Measurements from ENCODE around the gene MECR. TPM values are rescaled to one million over a fixed set of nuclear protein-coding genes. Genes with fewer than 3 reads are reported as not detected.
A peak's percentile ranks its signal among the peaks of the same experiment; 100 is the strongest.
"Not testable (repeated sequence)": the region's sequence is repeated elsewhere in the genome, so short reads cannot be mapped to it uniquely, and the experiment has no call there.

MECR gene
- total RNA-seq, 6 donors from 2014 or later, result 16.7 to 30.1 (median 18.5) TPM

DNA sequence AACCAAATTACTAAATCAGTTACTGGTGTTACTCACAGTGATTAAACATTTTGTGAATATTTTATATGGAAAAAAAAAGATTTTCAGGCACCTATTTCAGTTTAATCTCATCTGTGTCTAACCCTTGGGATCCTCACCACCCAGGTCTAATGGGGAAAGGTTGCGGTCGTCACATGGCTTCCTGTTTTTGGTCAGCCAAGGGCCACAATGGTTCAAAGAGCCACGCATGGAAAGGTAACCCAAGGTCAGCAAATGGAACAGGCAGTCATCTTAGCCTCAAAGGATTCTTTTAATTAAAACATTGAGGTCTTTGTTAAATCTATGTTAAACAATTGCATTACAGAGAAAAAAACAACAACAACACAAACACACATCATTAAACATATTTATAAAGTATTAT, 71.0 kb downstream of the MECR start:
- Histone ChIP-seq H3K4me1 (peaks cover 24 to 49% (median 39%) of the 10 kb centered on the region in 4 donors), H3K9me3 (no peaks in the 10 kb centered on the region), H3K4me3 (no peak overlapping the region), H3K27me3 (no peaks in the 10 kb centered on the region), H3K36me3 (peaks cover 0 to 69% (median 34%) of the 10 kb centered on the region in 4 donors), H3K27ac (no peak overlapping the region)
- no peak for DNase-seq
- ATAC-seq (ENCODE audit: low FRiP score in 2 of 2), result no peak
- TF ChIP-seq, protein P1, sequence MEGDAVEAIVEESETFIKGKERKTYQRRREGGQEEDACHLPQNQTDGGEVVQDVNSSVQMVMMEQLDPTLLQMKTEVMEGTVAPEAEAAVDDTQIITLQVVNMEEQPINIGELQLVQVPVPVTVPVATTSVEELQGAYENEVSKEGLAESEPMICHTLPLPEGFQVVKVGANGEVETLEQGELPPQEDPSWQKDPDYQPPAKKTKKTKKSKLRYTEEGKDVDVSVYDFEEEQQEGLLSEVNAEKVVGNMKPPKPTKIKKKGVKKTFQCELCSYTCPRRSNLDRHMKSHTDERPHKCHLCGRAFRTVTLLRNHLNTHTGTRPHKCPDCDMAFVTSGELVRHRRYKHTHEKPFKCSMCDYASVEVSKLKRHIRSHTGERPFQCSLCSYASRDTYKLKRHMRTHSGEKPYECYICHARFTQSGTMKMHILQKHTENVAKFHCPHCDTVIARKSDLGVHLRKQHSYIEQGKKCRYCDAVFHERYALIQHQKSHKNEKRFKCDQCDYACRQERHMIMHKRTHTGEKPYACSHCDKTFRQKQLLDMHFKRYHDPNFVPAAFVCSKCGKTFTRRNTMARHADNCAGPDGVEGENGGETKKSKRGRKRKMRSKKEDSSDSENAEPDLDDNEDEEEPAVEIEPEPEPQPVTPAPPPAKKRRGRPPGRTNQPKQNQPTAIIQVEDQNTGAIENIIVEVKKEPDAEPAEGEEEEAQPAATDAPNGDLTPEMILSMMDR (IDR thresholded peaks at IDR 0.05), result no peak
- TF ChIP-seq POLR2AphosphoS5 (IDR thresholded peaks at IDR 0.05) (no peak), EP300 (IDR thresholded peaks at IDR 0.05) (no peak), POLR2A (IDR thresholded peaks at IDR 0.05) (no peak)
- 51 to 65% methylated on average over 3 of the region's 3 CpGs for WGBS, 2 donors

DNA sequence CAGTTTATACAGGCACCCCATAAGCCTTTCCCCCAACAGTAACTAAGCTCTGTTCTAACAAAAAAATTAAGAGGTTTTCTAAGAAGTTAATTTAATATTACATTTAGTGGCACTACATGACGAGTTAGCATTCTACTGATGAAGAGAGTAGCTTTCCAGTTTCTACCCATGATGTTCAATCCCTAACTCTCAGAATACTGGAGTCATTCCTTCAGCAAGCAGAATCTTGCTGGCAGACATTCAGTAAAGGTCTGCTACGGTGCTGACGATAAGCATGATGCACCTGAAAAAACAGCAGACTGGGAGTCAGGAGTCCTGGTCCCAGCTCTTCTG, 73.5 kb downstream of the MECR start:
- Histone ChIP-seq H3K27ac (peak overlapping the region in 2 of 4 donors; percentile 4 to 68), H3K27me3 (no peaks in the 10 kb centered on the region), H3K9me3 (no peaks in the 10 kb centered on the region), H3K36me3 (peaks cover 22 to 85% (median 57%) of the 10 kb centered on the region in 4 donors), H3K4me3 (no peak overlapping the region), H3K4me1 (peaks cover 16 to 38% (median 34%) of the 10 kb centered on the region in 4 donors)
- TF ChIP-seq, protein P1 (IDR thresholded peaks at IDR 0.05), result no peak
- TF ChIP-seq EP300 (IDR thresholded peaks at IDR 0.05), result no peak
- TF ChIP-seq POLR2A (IDR thresholded peaks at IDR 0.05), result no peak
- TF ChIP-seq POLR2AphosphoS5 (IDR thresholded peaks at IDR 0.05), result no peak
- DNase-seq (no peak), ATAC-seq (ENCODE audit: low FRiP score in 2 of 2) (no peak)
- 86 to 92% methylated on average over 3 of the region's 3 CpGs for WGBS, 2 donors

DNA sequence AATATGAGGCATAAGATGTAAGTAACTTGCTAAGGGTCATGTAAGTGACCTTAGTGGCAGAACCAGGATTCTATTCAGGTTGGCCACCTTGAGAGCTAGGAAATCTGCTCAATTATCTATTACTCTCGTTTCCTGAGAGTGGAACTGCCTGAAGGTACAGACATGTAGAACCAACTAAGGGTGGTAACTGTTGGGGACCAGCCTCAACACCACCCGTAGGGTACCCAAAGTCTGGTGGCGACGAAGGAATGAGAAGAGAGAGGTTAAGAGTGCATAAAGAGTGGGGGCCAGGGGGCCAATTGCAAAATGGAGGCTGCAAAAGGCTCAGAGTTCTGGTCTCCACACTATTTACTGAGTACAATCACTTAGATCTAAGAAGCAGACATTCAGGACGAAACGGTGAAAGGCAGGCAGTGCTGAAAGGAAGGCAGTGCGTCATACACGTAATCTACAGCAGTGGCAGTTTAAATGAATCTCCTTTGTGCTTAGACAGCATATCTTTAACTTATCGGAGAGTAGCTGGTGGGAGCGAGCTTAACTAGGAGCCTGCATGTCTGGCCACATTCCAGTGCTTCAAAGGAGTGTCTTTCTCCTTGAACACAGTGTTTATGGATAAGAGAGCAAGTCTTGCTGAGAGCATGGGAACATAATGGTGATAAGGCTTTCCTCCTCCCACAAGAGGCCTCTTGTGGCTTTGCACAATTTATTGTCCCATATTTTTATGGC, 74.0 kb downstream of the MECR start:
- H3K27ac ChIP-seq, result peak overlapping the region; percentile 18 to 68 (median 49)
- H3K4me3 ChIP-seq, result no peak overlapping the region
- ATAC-seq (ENCODE audit: low FRiP score in 2 of 2) (no peak), DNase-seq (no peak)
- TF ChIP-seq POLR2AphosphoS5 (IDR thresholded peaks at IDR 0.05), result no peak
- TF ChIP-seq EP300 (IDR thresholded peaks at IDR 0.05), result no peak
- TF ChIP-seq POLR2A (IDR thresholded peaks at IDR 0.05), result no peak
- TF ChIP-seq, protein P1 (IDR thresholded peaks at IDR 0.05), result no peak
- H3K9me3 ChIP-seq, result no peaks in the 10 kb centered on the region
- H3K27me3 ChIP-seq, result no peaks in the 10 kb centered on the region
- H3K36me3 ChIP-seq, result peaks cover 27 to 91% (median 62%) of the 10 kb centered on the region in 4 donors
- 54 to 63% methylated on average over 10 of the region's 10 CpGs for WGBS, 2 donors
- peaks cover 10 to 33% (median 29%) of the 10 kb centered on the region in 4 donors for H3K4me1 ChIP-seq

DNA sequence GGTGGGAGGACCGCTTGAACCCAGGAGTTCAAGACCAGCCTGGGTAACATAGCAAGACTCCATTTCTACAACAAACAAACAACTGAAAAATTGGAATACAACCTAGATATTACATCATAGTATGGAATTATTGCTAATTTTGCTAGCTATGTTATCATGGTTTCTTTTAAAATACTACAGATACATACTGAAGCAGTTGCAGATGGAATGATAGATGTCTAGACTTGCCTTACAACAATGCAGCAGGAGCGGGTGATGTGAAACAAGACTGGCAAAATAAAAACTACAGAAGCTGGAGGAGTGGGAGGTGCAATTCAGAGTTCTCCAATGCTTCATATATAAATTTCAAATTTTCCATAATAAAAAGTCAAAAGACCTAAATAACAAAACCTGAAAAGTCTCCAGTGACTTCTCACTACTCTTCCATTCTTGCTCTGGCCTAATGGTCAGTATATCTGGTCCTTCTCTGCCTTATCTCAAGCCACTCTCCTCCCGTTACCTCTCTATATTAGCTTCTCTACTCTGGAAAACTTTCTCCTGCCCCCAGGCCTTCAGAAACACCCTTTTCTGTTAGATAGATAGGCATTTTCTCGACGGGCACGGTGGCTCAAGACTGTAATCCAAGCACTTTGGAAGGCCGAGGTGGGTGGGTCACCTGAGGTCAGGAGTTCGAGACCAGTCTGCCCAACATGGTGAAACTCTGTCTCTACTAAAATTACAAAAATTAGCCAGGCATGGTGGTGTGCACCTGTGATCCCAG, 78.5 kb downstream of the MECR start:
- no peaks in the 10 kb centered on the region for H3K9me3 ChIP-seq
- no peak overlapping the region for H3K27ac ChIP-seq
- WGBS, 2 donors, result 93 to 97% methylated on average over 8 of the region's 8 CpGs
- no peaks in the 10 kb centered on the region for H3K27me3 ChIP-seq
- TF ChIP-seq POLR2A (IDR thresholded peaks at IDR 0.05) (no peak), POLR2AphosphoS5 (IDR thresholded peaks at IDR 0.05) (no peak), EP300 (IDR thresholded peaks at IDR 0.05) (no peak)
- TF ChIP-seq, protein P1 (IDR thresholded peaks at IDR 0.05), result no peak
- ATAC-seq (ENCODE audit: low FRiP score in 2 of 2) (no peak), DNase-seq (no peak)
- H3K4me3 ChIP-seq, result no peak overlapping the region
- peaks cover 55 to 100% (median 87%) of the 10 kb centered on the region in 4 donors for H3K36me3 ChIP-seq
- peaks cover 4 to 14% (median 10%) of the 10 kb centered on the region in 4 donors for H3K4me1 ChIP-seq

DNA sequence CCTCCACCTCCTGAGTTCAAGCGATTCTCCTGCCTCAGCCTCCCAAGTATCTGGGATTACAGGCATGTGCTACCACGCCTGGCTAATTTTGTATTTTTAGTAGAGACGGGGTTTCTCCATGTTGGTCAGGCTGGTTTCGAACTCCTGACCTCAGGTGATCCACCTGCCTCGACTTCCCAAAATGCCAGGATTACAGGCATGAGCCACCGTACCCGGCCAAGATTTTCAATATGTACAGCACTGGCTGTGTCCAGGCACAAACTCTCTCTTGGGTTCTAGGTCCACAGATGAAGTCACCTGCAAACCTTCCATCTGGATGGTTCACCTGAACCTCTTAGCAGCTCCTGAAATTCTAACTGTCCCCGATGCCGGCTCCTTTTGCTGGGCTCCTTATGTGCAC, 80.4 kb downstream of the MECR start:
- H3K4me3 ChIP-seq; H3K9me3 ChIP-seq; H3K27ac ChIP-seq; H3K27me3 ChIP-seq; DNase-seq; H3K4me1 ChIP-seq; ATAC-seq (ENCODE audit: low FRiP score in 2 of 2): not testable (repeated sequence)
- WGBS, 2 donors, result 97 to 100% methylated on average over 9 of the region's 9 CpGs
- peaks cover 55 to 99% (median 93%) of the 10 kb centered on the region in 4 donors for H3K36me3 ChIP-seq

Data from upper lobe of left lung (tissue), 6 donors.